Measurements from ENCODE around the gene STPG3.
"Not testable (repeated sequence)": the region's sequence is repeated elsewhere in the genome, so short reads cannot be mapped to it uniquely, and the experiment has no call there.

Gene STPG3

GRCh38 chr9:137236238-137236935 lies 14.7 kb upstream of the STPG3 start:
- H3K4me3 ChIP-seq (ENCODE audit: low read depth, low read length), result no peak overlapping the region
- ChIA-PET POLR2A (interaction anchor here (1.0 kb wide), 1 partner anchor 13 kb away, joined by 3 read pairs; no protein-coding TSS in a partner anchor), CTCF (interaction anchor here (0.6 to 8.1 kb wide), 59 partner anchors 9 to 449 kb away, joined by 3 to 139 read pairs (median 4); partner anchors contain the start of genes CYSRT1, DPP7, EXD3 and LRRC26)
- no peak for DNase-seq (ENCODE audit: low read depth, low spot score)
- TF ChIP-seq CTCF (IDR thresholded peaks at IDR 0.05; ENCODE audit: insufficient read depth, low read length, missing control alignments), result peak; percentile 98

- ChIA-PET CTCF (interaction anchor here (0.6 to 8.1 kb wide), 59 partner anchors 8 to 450 kb away, joined by 3 to 139 read pairs (median 4); partner anchors contain the start of genes CYSRT1, DPP7, EXD3 and LRRC26), POLR2A (interaction anchor here (1.0 kb wide), 1 partner anchor 14 kb away, joined by 3 read pairs; no protein-coding TSS in a partner anchor)
- DNase-seq (ENCODE audit: low read depth, low spot score), result no peak
- no peak for TF ChIP-seq CTCF (IDR thresholded peaks at IDR 0.05; ENCODE audit: insufficient read depth, low read length, missing control alignments)
- no peak overlapping the region for H3K4me3 ChIP-seq (ENCODE audit: low read depth, low read length)
Measured at GRCh38 chr9:137236936-137237421, 14.1 kb upstream of the STPG3 start.

GRCh38 chr9:137237759-137238726 lies 13.0 kb upstream of the STPG3 start:
- ChIA-PET POLR2A (no interaction called here), CTCF (interaction anchor here (0.7 to 8.1 kb wide), 17 partner anchors 9 to 296 kb away, joined by 3 to 139 read pairs (median 5); partner anchors contain the start of genes CYSRT1, NDOR1, NELFB and RNF208)
- TF ChIP-seq CTCF (IDR thresholded peaks at IDR 0.05; ENCODE audit: insufficient read depth, low read length, missing control alignments), result no peak
- no peak overlapping the region for H3K4me3 ChIP-seq (ENCODE audit: low read depth, low read length)
- DNase-seq (ENCODE audit: low read depth, low spot score), result no peak

- H3K4me3 ChIP-seq (ENCODE audit: low read depth, low read length), result peak overlapping the region; percentile 71
- not testable (repeated sequence) for DNase-seq (ENCODE audit: low read depth, low spot score)
- CTCF ChIA-PET, result interaction anchor here (0.7 to 8.1 kb wide), 8 partner anchors 8 to 514 kb away, joined by 3 to 139 read pairs (median 3); partner anchors contain the start of genes CYSRT1, RNF208 and RNF224
- POLR2A ChIA-PET, result interaction anchor here (1.2 to 7.4 kb wide), 10 partner anchors 9 to 156 kb away, joined by 5 to 164 read pairs (median 12); partner anchors contain the start of genes ANAPC2, MAN1B1, NELFB and RNF208
Measured at GRCh38 chr9:137239541-137240200, 11.4 kb upstream of the STPG3 start.

GRCh38 chr9:137240318-137240840 lies 10.7 kb upstream of the STPG3 start:
- TF ChIP-seq CTCF (IDR thresholded peaks at IDR 0.05; ENCODE audit: insufficient read depth, low read length, missing control alignments), result peak; percentile 2
- ChIA-PET CTCF (interaction anchor here (0.9 to 8.1 kb wide), 6 partner anchors 9 to 211 kb away, joined by 3 to 139 read pairs (median 3); partner anchors contain the start of genes CYSRT1, RNF208 and RNF224), POLR2A (interaction anchor here (0.6 to 7.4 kb wide), 44 partner anchors 9 to 219 kb away, joined by 3 to 164 read pairs (median 4); partner anchors contain the start of genes ANAPC2, EXD3, MAN1B1 and NDOR1)
- H3K4me3 ChIP-seq (ENCODE audit: low read depth, low read length), result peak overlapping the region; percentile 71
- no peak for DNase-seq (ENCODE audit: low read depth, low spot score)
